Esophagus mucosa (tissue), 1 donor: ENCODE data around the gene TNFRSF9. TPM values are rescaled to one million over a fixed set of nuclear protein-coding genes. Genes with fewer than 3 reads are reported as not detected.
"Not testable (repeated sequence)": the region's sequence is repeated elsewhere in the genome, so short reads cannot be mapped to it uniquely, and the experiment has no call there.

ENCODE experiments used
- ATAC-seq: fragments of 200-7000 bp; cut with Tn5 transposase; one replicate; pipeline ENCODE4 v1.9.1; 2020
- total RNA-seq: library from RNA; stranded (reverse); gene quantifications from one replicate; pipeline ENCODE4 v1.2.4, GENCODE V29; 2023
- donor health status: DM: yes; HTN: yes; CAD: no.

Gene TNFRSF9
- total RNA-seq, 1 donor from 2014 or later, result 0.16 TPM

DNA sequence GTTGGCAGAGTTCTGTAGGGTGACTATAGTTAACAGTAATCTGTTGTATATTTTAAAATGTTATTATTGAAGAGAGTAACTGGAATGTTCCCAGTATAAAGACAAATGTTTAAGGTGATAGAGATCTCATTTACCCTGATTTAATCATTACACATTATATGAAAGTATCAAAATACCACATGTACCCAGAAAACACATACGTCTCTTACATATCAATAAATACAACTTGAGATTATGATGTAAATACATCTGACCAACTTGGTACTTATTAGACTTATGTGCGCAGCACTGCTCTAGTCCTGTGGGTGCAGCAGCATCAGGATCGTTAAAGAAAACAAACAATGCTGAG lies 20.2 kb upstream of the TNFRSF9 start:
- no peak for ATAC-seq

DNA sequence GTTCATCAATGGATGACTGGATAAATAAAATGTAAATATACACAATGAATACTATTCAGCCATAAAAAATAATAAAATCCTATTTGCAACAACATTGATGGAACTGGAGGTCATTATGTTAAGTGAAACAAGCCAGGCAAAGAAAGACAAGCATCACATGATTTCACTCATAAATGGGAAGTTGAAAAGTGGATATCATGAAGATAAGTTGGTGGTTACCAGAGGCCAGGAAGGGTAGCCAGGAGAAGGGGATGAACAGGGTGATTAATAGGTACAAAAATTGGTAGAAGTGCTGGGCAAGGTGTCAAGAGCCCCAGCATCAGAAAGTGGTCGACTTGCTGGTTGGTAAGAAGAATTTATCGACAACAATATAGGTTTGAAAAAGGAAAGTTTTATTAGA lies 19.5 kb upstream of the TNFRSF9 start:
- no peak for ATAC-seq

GRCh38 chr1:7956218-7957032 lies 15.8 kb upstream of the TNFRSF9 start:
- no peak for ATAC-seq

DNA sequence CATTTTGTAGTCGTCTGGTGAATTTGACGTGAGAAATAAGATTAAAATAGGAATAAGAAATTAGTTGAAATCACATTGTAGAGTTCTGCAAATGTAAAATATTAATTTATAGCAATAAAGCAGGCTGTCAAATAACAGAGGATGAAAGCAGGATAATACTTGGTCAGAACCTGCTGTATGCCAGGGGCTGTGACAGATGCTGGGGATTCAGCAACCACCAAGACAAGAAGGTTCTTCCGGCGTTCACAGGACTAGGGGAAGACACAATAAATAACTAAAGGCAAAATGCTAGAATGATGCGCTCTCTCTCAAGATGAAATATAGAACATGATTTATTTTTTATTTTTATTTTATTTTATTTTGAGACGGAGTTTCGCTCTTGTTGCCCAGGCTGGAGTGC lies 14.0 kb upstream of the TNFRSF9 start:
- no peak for ATAC-seq

GRCh38 chr1:7953850-7954609 lies 13.4 kb upstream of the TNFRSF9 start:
- peak; percentile 97 for ATAC-seq

- ATAC-seq, result not testable (repeated sequence)
Observed at GRCh38 chr1:7952791-7953190, 12.2 kb upstream of the TNFRSF9 start.

GRCh38 chr1:7948960-7949359 lies 8.3 kb upstream of the TNFRSF9 start:
- ATAC-seq, result peak; percentile 44

- ATAC-seq, result no peak
Observed at GRCh38 chr1:7943251-7943650, 2.6 kb upstream of the TNFRSF9 start.

DNA sequence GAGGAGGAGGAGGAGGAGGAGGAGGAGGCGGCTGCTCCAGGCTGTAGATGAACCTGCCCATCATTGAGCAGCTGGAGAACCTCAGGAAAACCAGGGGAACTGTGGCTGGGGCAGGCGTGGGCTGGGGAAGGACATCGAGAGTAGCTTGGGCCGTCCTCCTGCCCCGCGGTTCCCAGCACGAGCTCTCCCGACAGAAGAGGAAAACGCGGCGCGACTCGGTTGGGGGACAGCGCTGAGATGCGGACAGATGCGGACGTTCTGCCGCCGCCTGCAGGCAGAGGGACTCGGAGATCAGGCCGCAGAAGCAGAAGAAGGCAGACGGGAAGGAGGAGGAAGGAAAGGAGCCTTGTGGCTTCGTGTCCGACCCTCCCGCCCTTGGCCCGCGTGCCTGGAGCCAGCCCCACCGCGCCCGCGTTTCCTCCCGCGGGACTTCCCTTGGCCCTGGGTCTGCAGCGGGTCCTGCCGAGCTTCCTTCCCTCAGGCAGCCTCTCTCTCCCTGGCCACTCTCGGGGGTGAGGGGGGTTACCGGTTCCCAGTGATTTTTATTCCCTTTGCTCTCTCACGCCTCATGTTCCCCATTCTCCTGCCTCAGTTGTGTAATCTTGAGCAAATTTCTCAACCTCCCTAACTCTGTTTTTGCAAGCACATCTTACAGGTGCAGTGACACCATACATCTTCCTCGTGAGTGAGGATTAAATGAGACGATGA lies 1.7 kb upstream of the TNFRSF9 start:
- peak; percentile 51 for ATAC-seq

- no peak for ATAC-seq
Observed at GRCh38 chr1:7941437-7941793, 776 bp upstream of the TNFRSF9 start.

GRCh38 chr1:7940034-7940433 lies 605 bp downstream of the TNFRSF9 start:
- no peak for ATAC-seq

GRCh38 chr1:7938070-7938469 lies 2.6 kb downstream of the TNFRSF9 start:
- no peak for ATAC-seq

- ATAC-seq, result no peak
Observed at GRCh38 chr1:7932524-7933138, 8.0 kb downstream of the TNFRSF9 start.

GRCh38 chr1:7931446-7931812 lies 9.2 kb downstream of the TNFRSF9 start:
- ATAC-seq, result no peak

GRCh38 chr1:7930645-7931445 lies 9.8 kb downstream of the TNFRSF9 start:
- no peak for ATAC-seq

GRCh38 chr1:7929637-7930036 lies 11.0 kb downstream of the TNFRSF9 start:
- ATAC-seq, result no peak

DNA sequence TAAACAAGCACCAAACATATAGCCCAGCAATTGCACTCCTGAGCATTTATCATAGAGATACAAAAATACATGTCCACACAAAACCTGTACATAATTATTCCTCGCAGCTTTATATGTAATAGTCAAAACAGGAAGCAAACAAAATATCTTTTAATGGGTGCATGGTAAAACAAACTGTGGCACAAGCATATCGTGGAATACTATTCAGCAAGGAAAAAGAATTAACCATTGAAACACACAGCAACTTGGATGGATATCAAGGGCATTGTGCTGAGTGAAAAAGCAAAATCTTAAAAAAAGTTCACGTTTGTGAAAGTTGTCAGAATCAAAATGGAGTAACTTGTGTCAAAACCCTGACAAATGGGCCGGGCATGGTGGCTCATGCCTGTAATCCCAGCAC lies 12.4 kb downstream of the TNFRSF9 start:
- ATAC-seq, result no peak

GRCh38 chr1:7927061-7927460 lies 13.6 kb downstream of the TNFRSF9 start:
- not testable (repeated sequence) for ATAC-seq

- ATAC-seq, result no peak
Observed at GRCh38 chr1:7922301-7922700, 18.3 kb downstream of the TNFRSF9 start.

DNA sequence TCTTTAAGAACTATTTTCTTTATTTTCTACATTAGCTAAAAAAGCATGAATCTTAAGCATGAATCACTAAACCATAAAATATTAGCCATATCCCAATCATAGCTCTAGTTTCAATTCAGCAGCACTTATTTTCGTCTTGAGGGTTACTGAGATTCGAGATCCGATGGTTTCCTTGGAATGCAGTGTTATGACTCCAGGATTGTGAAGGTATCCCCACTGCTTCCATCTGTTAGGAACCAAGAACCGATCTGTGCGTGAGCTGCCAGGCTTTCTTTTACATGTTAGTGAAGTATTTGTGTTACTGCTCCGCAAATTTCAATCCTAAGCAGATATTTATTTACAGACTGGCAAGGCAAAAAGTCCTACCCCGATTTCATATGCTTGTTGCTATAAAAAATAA lies 18.8 kb downstream of the TNFRSF9 start:
- no peak for ATAC-seq

GRCh38 chr1:7919880-7920279 lies 20.8 kb downstream of the TNFRSF9 start:
- no peak for ATAC-seq

DNA sequence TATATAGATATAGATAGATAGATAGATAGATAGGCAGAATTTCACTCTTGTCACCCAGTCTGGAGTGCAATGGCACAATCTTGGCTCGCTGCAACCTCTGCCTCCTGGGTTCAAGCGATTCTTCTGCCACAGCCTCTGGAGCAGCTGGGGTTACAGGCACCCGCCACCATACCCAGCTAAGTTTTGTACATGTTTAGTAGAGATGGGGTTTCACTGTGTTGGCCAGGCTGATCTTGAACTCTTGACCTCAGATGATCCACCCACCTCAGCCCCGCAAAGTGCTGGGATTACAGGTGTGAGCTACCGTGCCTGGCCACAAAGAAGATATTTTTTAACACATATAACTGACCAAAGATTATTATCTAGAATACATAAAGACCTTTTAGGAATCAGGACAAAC lies 22.7 kb downstream of the TNFRSF9 start:
- ATAC-seq, result not testable (repeated sequence)
